ENCODE data around the gene ARHGAP40.
A peak's percentile ranks its signal among the peaks of the same experiment; 100 is the strongest.

The ARHGAP40 gene

GRCh38 chr20:38601216-38602184, at the start of gene ARHGAP40:
TSS of gene ARHGAP40 (plus strand) at chr20:38601809.
- peak; percentile 15 to 33 for DNase-seq

- no peak for DNase-seq
Measured at GRCh38 chr20:38554986-38555385, 46.6 kb upstream of the ARHGAP40 start.

GRCh38 chr20:38555395-38555794, 46.2 kb upstream of the ARHGAP40 start:
- DNase-seq: no peak

GRCh38 chr20:38557174-38557573, 44.4 kb upstream of the ARHGAP40 start:
- DNase-seq: no peak

- DNase-seq: no peak
Measured at GRCh38 chr20:38558596-38559360, 42.8 kb upstream of the ARHGAP40 start.

GRCh38 chr20:38559764-38560163, 41.8 kb upstream of the ARHGAP40 start:
- no peak for DNase-seq

GRCh38 chr20:38563802-38564431, 37.7 kb upstream of the ARHGAP40 start:
- DNase-seq: no peak

GRCh38 chr20:38564680-38565079, 36.9 kb upstream of the ARHGAP40 start:
- no peak for DNase-seq

- no peak for DNase-seq
Measured at GRCh38 chr20:38566036-38566598, 35.5 kb upstream of the ARHGAP40 start.

GRCh38 chr20:38569747-38570525, 31.7 kb upstream of the ARHGAP40 start:
- peak; percentile 35 to 51 for DNase-seq

GRCh38 chr20:38573413-38573812, 28.2 kb upstream of the ARHGAP40 start:
- DNase-seq: no peak

- no peak for DNase-seq
Measured at GRCh38 chr20:38579219-38579910, 22.2 kb upstream of the ARHGAP40 start.

- no peak for DNase-seq
Measured at GRCh38 chr20:38579921-38580320, 21.7 kb upstream of the ARHGAP40 start.

GRCh38 chr20:38581013-38581412, 20.6 kb upstream of the ARHGAP40 start, which contains the start of gene ADIG:
TSS of gene ADIG (plus strand) at chr20:38581197. CDS start at chr20:38581251, 54 bp downstream.
- no peak for DNase-seq

- no peak for DNase-seq
Measured at GRCh38 chr20:38581830-38582358, 19.7 kb upstream of the ARHGAP40 start.

- DNase-seq: no peak
Measured at GRCh38 chr20:38583306-38583705, 18.3 kb upstream of the ARHGAP40 start.

GRCh38 chr20:38584099-38584763, 17.4 kb upstream of the ARHGAP40 start:
- no peak for DNase-seq

- DNase-seq: no peak
Measured at GRCh38 chr20:38585404-38586180, 16.0 kb upstream of the ARHGAP40 start.

GRCh38 chr20:38586181-38586525, 15.5 kb upstream of the ARHGAP40 start:
- no peak for DNase-seq

GRCh38 chr20:38588303-38588702, 13.3 kb upstream of the ARHGAP40 start:
- no peak for DNase-seq

All from Kasumi-1 (cell line).